Activated CD8-positive, alpha-beta memory T cell treated with anti-CD3 and anti-CD28 coated beads for 1 hour (primary cell): ENCODE results near the gene HACD2.

Source experiments
- DNase-seq, 2 donors: peaks; one replicate each; pipeline ENCODE4 v3.0.0-alpha.2; 2020; ENCODE audit warnings: low read depth in 1 of 2; ENCODE audit errors: extremely low read depth in 1 of 2

Gene HACD2, protein sequence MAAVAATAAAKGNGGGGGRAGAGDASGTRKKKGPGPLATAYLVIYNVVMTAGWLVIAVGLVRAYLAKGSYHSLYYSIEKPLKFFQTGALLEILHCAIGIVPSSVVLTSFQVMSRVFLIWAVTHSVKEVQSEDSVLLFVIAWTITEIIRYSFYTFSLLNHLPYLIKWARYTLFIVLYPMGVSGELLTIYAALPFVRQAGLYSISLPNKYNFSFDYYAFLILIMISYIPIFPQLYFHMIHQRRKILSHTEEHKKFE

DNA sequence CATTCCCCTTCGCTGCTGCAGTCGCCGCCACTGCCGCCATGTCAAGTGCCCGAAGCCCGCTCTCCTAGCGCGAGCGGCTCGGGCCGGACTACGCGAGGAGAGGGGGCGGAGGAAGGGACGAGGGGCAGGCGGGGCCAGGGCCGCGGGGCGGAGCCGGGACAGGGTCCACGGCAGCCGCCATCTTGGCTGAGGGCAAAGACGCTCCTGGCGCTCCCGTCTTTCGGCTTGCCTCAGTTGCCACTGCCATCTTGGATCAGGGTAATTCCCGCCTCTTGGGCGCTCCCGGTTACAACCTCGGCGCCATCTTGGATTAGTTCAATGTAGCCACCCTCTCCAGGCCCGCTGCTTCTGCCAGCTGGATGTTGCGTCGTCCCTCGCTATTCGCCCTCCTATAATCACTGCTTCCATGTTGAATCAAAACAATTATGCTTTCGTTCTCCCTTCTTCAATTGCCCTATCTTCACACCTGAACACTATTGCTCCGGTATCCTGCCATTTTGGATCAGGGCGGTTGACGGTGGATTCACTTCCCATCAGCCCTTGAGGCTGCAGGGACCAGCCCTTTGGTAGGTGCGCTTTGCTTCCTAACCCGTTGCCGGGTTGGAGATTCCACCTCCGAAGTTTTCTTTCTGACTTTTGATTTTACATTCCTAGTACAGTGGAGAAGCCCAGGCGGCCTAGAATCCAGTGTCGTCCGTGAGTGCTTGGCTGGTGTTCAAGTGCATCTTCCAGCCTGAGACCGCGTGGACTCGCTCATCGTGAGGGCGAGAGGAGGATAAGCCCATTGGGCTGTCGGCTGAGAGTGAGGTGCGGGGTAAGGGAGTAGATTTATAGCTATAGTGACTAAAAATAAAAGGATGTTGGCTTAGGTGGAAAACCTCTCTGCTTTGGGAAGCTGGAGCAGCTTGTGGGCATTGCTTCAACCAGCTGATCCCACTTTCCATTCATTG is at the start of gene HACD2:
Gene HACD2, minus strand, starts transcription at position 66 of the 950 bp plus-strand sequence. Its CDS starts 26 bp downstream, at position 40.
- peak; percentile 82 to 93 for DNase-seq

DNA sequence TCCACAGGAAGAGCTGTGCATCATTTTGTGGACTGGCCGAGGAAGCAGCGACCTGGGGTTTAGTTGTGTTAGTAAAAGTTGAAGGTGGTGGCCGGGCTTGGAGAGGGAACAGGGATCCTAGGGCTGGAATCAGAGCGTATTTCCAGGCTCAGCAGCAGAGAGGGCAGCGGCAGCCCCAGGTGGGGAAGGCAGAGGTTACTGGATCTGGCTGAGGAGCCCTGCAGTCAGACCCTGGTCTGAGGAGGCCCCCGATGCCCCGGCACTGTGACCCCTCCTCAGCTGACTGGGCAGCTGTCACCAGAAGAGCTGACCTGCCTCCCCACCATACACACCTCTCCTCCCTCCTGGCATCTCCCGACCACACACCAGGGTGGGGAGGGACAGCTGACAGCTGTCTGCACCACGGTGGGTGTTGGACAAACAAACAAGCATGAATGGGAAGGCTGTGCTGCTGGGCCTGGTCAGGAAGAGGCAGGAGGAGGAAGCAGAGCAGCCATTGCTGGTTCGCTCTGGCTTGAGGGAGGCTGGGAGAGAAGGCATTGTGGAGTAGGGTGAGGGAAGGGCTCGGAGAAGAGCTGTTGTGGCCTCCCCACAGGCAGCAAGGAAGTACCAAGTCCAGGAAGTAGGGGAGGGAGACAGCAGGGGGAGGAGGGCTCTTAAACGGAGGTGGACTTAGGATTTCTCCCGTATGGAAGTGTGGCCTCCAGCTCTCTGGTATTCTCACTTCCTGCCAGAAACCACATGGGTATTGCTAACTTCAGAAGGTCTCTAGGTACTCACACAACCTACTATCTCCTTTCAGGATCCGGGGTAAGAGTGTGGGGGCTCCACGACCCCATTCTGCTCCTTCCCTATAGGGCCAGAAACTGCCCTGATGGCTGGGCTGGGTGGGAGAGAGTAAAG is 49.5 kb upstream of the HACD2 start:
- no peak for DNase-seq

DNA sequence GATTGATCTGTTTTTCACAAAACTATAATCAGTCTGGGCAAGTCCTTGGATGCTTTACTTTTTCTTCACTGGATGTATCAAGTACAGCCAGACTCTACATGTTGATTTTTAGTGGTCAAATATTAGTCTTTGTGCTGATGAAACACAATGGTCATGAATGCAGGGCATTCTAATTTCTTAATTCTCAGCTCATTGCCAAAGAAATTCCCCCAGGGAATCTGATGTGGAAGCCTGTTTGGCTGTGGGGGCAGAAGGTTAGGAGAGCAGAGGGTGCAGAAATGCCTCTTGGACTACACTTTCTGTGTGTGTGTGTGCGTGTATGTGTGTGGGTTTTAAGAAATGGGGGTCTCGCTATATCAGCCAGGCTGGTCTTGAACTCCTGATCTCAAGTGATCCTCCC is 48.7 kb upstream of the HACD2 start:
- DNase-seq: no peak

DNA sequence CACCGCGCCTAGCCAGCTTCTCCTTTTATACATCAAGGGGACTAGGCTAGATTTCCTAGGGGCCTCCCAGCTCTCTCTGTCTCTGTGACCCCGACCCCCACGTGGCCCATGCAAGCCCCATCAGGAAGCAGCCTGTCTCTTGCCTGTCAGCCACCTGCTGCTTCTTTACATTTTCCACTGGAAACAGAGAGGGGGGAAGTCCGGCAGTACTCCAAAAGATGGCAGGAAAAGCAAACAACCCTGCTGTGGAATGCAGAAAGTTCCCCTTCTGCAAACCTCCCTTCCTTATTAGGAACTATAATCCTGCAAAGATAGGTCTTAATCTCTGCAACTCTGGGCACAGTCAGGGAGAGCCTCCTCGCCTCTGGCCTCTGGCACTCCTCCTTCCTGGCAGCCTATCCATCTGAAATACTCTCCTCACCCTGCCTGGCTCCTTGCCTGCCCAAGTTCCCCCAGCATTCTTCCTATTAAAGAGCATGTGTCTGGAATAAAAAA is 47.4 kb upstream of the HACD2 start:
- no peak for DNase-seq

DNA sequence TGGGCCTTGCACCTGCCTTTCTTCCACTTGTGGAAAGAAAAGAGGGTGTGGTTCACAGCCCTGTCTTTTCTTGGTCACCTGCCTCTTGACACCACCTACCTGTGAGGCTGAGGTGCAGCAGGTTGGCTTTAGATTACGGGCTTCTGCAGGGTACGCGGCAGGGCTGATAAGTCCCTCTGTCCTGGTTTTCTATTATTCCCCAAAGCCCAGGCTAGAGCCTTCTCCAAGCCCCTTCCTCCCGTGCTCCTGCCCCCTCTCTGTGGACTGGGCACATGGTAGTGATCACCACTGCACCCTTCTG is 44.8 kb upstream of the HACD2 start:
- no peak for DNase-seq

DNA sequence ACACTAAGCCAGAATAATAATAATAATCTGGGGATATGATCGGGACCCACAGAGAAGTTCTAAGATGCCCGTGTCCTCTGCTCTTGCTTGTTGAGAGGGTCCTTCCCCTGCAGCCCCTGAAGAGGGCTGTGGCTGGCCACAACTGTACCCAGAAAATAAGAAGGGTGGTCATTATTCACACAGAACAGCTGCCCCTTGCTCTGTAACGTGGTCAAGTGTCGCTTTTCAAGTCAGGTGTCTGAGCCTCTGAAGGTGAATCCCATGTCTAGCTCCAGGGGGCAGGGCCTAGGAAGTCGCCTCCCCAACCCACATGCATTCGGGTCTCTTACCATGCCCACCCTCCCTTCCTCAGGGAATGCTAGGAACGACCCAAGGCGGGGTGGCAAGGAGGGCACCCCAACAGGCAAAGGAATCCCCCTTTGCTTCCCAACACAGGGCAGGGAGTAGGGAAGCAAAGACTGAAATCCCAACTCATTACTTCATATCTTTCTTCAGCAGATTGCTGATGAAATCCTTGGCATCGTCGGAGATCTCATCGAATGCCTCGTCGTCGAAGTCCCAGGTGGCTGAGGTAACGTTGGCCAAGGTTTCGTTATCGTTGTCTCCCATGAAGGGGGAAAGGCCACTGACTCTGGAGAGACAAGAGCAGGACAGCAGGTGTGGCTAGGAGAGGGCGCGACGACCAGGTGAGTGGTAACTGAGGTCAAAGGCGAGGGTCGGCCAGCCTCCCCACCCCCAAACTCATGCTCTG is 44.3 kb upstream of the HACD2 start:
- DNase-seq: no peak

DNA sequence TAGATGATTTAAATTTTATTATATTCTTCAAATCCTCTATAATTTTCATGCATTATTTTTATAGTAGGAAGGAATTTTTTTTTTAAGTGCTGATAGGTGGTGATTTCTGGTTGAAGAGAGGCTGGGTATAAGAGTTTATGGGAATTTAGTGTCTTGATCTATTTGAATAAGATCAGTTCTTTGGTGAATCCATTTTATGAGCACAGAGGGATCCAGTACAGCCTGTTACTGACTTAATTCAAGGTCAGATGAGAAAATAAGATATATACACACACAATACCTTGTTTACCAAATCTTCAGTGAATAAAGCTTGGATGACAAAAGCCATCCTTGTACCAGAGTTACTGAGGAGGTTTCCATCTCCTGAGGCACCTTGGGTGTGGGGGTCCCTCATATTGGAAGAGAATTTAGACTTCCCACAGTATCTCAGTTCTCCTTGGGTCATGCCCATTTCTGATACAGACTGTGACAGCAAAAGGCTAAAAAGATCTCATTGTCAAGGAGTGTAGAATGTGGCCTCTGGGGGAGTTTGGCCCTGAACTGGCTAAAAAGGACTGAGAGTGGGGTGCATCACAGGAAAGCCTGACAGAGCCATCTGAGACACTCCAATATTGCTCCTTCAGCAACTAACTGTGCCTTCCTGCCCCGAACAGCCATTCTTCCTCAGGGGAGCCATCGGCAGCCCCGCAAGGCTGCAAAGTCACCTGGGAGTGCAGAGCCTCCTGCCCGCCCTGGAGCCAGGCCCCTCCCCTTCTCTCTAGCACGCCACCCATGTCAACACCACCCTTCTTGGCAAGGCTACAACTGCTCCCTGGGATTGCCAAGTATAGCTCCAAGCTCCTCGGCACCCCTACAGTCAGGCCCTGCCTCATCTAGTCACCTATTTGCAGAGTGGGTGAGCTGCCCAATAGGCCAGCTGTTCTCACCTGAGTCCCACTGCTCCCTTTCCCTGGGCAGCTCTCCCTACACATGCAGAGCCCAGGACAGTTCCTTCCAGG is 43.1 kb upstream of the HACD2 start:
- no peak for DNase-seq

DNA sequence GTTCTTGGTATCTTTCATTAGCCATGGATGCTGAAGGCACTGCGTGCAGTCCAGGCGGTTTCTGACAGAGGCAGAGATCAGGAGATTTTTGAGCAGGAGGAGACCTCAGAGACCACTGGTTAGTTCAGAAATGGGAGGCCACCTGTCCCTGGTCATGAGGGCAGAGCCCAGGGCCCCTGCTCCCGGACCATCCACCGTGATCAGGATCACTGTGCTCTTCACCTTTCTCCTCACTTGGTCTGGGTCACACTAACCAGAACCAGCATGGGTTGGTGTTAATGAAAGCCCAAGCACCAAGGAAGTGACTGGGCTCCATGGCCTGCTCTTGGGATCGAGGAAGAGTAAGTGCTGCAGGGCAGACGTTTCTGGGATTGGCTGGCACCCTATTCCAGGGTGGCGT is 42.0 kb upstream of the HACD2 start:
- no peak for DNase-seq

DNA sequence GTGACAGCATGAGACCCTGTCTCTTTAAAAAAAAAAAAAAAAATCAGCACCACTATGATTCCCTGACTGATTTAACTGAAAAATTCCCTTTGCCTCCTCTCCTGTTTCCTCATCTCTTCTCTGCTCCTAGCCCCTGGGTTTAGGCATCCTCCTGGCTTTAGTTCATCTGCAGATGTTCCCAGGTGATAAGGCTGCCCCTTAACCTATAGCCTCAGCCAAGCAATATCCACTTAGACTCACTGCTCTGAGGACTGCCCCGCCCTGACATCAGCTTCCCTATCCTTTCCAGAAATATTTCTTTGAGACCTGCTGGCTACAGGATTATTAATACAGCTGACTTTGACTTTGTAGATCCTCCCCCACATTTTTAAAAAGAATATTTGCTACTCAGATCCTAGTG is 39.4 kb upstream of the HACD2 start:
- no peak for DNase-seq

DNA sequence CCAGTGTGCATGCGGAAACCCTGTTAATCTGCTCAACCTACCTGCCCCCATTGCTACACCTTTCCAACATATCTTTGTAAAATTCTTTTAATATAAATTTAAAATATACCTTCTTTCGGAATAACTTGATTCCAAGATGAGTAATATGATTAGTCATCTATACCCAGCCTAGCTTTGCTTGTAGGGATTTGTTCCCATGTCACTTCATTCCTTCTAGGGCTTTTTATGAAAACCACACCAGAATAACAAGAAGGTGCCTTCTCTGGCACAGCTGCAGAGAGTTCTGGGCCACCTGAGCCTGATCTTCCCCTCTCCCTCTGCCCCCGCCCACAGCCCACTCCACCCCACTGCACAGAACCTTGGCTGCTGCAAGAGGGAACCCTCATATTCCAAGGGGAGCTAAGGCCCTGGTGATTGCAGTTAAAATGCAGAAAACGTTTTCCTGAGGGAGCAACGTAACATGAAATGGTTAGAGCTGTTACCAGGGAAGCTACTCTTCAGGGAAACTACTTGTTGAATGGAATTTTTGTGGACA is 38.6 kb upstream of the HACD2 start:
- no peak for DNase-seq

DNA sequence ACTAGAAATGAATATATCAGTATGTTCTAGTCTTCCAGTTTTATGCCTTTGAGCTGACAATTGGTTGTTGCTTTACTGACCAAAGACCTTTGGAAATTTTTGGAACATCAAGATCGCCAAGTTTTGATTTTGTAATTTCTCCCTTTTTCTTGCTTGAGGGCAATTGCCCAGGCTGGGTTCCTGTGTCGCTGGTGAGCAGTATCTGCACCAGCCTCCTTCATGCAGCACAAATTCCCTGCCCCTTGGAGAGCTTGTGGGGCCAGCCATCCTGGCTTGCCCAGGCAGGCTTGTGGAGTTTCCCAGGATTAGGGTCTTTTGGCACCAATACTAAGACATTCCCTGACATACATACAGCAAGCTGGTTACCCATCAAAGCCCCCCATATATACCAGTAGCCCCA is 37.9 kb upstream of the HACD2 start:
- no peak for DNase-seq

DNA sequence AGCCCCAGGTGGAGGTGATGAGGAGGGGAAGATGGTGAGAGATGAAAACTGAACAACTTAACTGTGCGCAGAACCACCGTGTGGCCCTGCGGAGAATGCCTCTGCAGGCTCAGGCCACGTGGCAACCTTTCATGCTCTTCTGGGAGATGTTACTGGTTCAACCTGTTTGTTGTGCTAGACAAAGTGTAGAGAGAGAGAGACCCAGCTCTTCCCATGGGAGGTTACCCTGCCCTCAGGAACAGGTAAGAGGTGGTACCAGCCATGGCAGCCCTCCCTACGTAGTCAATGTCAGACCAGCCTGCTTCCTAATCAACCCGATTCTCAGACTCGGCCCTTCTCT is 37.0 kb upstream of the HACD2 start:
- no peak for DNase-seq

DNA sequence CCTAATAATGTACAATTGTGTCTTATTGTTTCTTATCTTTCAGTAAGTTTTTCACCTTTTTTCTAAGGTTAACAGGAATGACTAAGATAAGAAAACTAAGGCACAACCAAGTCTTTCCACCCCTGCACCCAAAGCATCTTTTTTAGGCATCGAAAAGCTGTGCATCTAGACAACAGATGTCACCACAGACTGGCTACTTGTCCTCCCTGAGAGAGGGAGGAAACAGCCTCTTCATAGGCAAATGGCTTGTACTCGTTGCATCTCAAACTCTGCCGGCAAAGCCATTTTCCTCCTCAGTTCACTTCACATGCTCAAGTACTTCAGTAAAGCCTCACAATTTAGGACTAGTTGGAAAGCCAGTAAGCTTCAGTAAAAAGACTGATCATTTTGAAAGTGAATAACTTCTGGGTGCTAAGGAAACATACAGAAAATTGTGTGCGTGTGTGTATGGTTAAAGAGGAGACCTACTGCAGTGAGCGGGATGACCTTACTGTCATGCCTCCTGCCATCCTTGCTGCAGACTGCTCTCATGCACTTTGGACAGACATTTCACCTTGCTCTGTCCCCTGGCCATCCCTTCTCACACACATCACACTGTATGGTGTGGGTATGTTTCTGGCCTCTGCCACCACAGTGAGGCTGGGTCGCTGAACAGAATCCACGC is 36.5 kb upstream of the HACD2 start:
- DNase-seq: no peak

DNA sequence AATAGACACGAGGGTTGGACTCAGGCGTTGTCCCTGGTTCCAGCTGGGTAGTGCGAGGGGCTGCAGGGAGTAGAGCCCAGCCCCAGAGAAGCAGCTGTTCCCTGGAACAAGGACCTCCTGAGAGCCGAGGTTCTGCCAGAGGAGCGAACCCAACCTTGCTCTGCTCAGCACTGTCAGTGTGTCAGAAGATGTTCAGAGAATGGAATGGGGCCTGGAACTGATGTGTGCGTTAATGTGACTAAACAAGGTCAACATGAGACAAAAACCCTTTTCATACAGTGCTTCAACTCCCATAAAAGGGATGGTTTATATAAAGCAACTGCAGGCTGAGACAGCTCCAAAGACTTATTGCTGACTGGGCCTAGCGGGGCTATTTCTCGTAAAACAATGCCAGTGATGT is 35.5 kb upstream of the HACD2 start:
- no peak for DNase-seq

DNA sequence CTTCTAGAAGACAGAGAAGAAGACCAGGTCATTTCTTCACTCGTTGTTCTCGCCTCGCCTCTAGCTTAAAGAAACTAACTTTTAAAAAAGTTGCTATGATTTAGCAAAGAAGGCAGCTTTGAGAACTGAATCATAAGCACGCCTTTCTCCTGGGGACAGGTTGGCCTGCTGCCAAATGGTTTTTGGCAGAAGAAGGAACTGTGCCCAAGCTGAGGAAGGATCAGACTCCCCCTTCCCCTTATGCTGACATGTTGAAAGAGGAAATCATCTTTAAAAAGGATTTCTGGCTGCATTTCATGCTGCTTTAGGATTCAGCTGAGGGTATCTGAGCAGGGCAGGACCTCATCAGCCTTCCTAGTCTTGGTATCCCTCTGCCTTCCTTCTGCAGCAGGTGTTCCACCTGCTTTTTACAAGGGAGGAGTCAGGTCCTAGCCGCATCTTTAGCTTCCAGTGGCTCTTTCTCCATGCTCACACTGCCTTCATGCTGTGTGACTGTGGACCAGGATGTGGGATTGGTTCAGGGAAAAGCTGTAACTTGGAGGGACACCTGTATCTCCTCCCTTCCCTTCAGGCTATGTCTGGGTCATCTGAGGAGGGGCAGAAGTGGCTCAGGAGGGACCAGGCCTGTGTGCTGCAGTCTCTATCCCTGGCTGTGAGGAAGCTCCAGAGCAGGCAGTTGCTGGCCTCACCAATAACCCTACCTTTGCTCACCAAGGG is 34.1 kb upstream of the HACD2 start:
- DNase-seq: no peak

DNA sequence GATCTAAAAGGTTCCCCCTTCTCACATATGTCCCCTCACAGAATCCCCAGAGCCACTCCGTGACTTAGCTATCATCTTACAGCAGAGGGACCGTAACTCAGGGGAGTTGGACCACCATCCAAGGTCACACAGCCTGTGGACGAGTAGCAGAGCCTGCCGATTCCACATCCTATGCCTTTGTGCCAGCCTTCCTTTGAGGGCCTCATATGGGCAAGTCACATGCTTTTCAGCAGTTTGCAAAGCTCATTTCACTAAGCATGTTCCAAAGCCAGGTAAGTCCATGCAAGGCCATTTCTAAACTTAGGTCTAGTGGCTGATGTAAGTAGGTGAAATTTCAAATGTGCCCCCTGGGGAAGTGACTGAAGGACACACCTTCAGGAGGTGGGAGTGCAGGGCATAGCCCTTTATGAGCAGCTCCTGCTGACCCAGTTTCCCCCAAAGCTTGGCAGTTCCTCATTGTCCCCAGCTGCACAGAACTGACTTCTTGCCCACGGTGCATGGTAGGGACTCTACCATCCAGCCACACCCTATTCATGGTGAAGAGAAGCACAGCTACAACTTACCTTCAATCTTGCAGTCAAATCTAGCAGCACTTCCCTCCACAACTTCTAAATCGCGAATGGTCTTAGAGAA is 33.3 kb upstream of the HACD2 start:
- DNase-seq: no peak

DNA sequence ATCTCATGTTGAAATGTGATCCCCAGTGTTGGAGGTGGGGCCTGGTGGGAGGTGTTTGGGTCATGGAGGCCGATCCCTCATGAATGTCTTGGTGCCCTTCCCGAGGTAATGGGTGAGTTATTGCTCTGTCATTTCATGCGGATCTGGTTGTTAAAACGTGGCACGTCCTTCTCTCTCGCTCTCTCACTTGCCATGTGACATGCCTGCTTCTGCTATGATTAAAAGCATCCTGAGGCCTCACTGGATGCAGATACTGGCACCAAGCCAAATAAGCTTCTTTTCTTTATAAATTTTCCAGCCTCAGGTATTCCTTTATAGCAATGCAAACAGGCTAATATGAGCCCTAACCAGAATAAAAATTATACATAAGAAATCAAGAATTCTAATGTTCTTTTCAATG is 31.7 kb upstream of the HACD2 start:
- no peak for DNase-seq

DNA sequence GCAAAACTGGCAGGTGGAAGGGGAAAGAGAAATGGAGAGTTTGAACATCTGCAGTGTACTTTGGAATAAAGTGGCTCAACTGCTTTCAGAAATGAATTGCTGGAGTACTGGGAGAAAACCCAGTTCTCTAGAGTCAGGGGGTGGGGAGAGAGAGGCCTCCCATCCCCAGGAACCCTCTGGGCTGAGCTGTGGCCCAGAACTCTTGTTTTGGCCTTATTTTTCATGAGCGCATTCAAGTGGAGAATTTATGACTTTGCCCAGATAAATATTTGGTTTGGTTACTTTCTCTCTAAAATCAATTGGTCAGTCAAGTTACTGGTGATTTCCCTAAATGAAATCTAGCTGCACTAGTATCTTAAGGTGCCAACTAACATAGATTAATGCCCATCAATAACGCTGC is 28.7 kb upstream of the HACD2 start:
- no peak for DNase-seq
